ENCODE measurements around the gene PTCRA.

Gene PTCRA

GRCh38 chr6:42911171-42912021, 4.5 kb upstream of the PTCRA start:
- no peak for TF ChIP-seq CTCF (IDR thresholded peaks at IDR 0.05; ENCODE audit: low read depth, low read length, missing control alignments)
- H3K4me3 ChIP-seq (ENCODE audit: low read depth, low read length): no peak overlapping the region
- no peak for DNase-seq (ENCODE audit: low read depth)

GRCh38 chr6:42914546-42914945, 1.3 kb upstream of the PTCRA start:
- H3K4me3 ChIP-seq (ENCODE audit: low read depth, low read length): no peak overlapping the region
- no peak for DNase-seq (ENCODE audit: low read depth)
- no peak for TF ChIP-seq CTCF (IDR thresholded peaks at IDR 0.05; ENCODE audit: low read depth, low read length, missing control alignments)

- no peak for DNase-seq (ENCODE audit: low read depth)
- no peak for TF ChIP-seq CTCF (IDR thresholded peaks at IDR 0.05; ENCODE audit: low read depth, low read length, missing control alignments)
- no peak overlapping the region for H3K4me3 ChIP-seq (ENCODE audit: low read depth, low read length)
Observed at GRCh38 chr6:42916288-42916687, 435 bp downstream of the PTCRA start.

- TF ChIP-seq CTCF (IDR thresholded peaks at IDR 0.05; ENCODE audit: low read depth, low read length, missing control alignments): no peak
- H3K4me3 ChIP-seq (ENCODE audit: low read depth, low read length): no peak overlapping the region
- DNase-seq (ENCODE audit: low read depth): no peak
Observed at GRCh38 chr6:42921801-42922200, 5.9 kb downstream of the PTCRA start.

- TF ChIP-seq CTCF (IDR thresholded peaks at IDR 0.05; ENCODE audit: low read depth, low read length, missing control alignments): no peak
- no peak overlapping the region for H3K4me3 ChIP-seq (ENCODE audit: low read depth, low read length)
- no peak for DNase-seq (ENCODE audit: low read depth)
Observed at GRCh38 chr6:42923666-42924065, 7.8 kb downstream of the PTCRA start.

GRCh38 chr6:42925248-42925857, 9.5 kb downstream of the PTCRA start:
- no peak for TF ChIP-seq CTCF (IDR thresholded peaks at IDR 0.05; ENCODE audit: low read depth, low read length, missing control alignments)
- DNase-seq (ENCODE audit: low read depth): no peak
- H3K4me3 ChIP-seq (ENCODE audit: low read depth, low read length): no peak overlapping the region
